ENCODE results near the gene CORO2A. TPM values are rescaled to one million over a fixed set of nuclear protein-coding genes. Genes with fewer than 3 reads are reported as not detected.

CORO2A gene
- polyA plus RNA-seq, 3 donors from 2014 or later, result 1.6 to 2.5 (median 2.1) TPM

GRCh38 chr9:98109052-98109451 lies 83.4 kb downstream of the CORO2A start:
- Mint-ChIP-seq H3K4me1 (peaks cover 68 to 78% of the 10 kb centered on the region in 2 donors), H3K9me3 (no peaks in the 10 kb centered on the region), H3K27me3 (ENCODE audit: low read depth in 3 of 3) (peaks cover 0 to 8% (median 3%) of the 10 kb centered on the region in 3 donors), H3K27ac (peak overlapping the region; percentile 87 to 99 (median 98)), H3K36me3 (peaks cover 29 to 37% (median 33%) of the 10 kb centered on the region in 3 donors), H3K4me3 (peak overlapping the region in 3 of 5 donors; percentile 18 to 79 (median 18))
- no peak for DNase-seq

- H3K9me3 Mint-ChIP-seq, result no peaks in the 10 kb centered on the region
- H3K27ac Mint-ChIP-seq, result peak overlapping the region; percentile 87 to 99 (median 98)
- H3K4me1 Mint-ChIP-seq, result peaks cover 73 to 83% of the 10 kb centered on the region in 2 donors
- peak; percentile 71 to 77 (median 74) for DNase-seq
- H3K4me3 Mint-ChIP-seq, result peak overlapping the region; percentile 33 to 80 (median 79)
- peaks cover 29 to 37% (median 33%) of the 10 kb centered on the region in 3 donors for H3K36me3 Mint-ChIP-seq
- peaks cover 0 to 8% (median 3%) of the 10 kb centered on the region in 3 donors for H3K27me3 Mint-ChIP-seq (ENCODE audit: low read depth in 3 of 3)
These were observed 83.9 kb downstream of the CORO2A start for GRCh38 chr9:98108531-98109031.

- Mint-ChIP-seq H3K9me3 (no peaks in the 10 kb centered on the region), H3K4me3 (peak overlapping the region; percentile 33 to 80 (median 55)), H3K36me3 (peaks cover 29 to 37% (median 33%) of the 10 kb centered on the region in 3 donors), H3K27ac (peak overlapping the region; percentile 87 to 99 (median 98)), H3K4me1 (peaks cover 79 to 89% of the 10 kb centered on the region in 2 donors), H3K27me3 (ENCODE audit: low read depth in 3 of 3) (peaks cover 0 to 8% (median 3%) of the 10 kb centered on the region in 3 donors)
- no peak for DNase-seq
These were observed 84.5 kb downstream of the CORO2A start for GRCh38 chr9:98107926-98108325.

GRCh38 chr9:98105006-98105405 lies 87.4 kb downstream of the CORO2A start:
- peak overlapping the region in 1 of 5 donors; percentile 69 for H3K4me3 Mint-ChIP-seq
- peaks cover 96 to 100% of the 10 kb centered on the region in 2 donors for H3K4me1 Mint-ChIP-seq
- peaks cover 6 to 13% (median 7%) of the 10 kb centered on the region in 3 donors for H3K27me3 Mint-ChIP-seq (ENCODE audit: low read depth in 3 of 3)
- H3K9me3 Mint-ChIP-seq, result no peaks in the 10 kb centered on the region
- DNase-seq, result no peak
- peak overlapping the region; percentile 87 to 99 (median 94) for H3K27ac Mint-ChIP-seq
- H3K36me3 Mint-ChIP-seq, result peaks cover 18 to 28% (median 21%) of the 10 kb centered on the region in 3 donors

GRCh38 chr9:98104445-98104881 lies 88.0 kb downstream of the CORO2A start:
- Mint-ChIP-seq H3K4me1 (peaks cover 97 to 100% of the 10 kb centered on the region in 2 donors), H3K27me3 (ENCODE audit: low read depth in 3 of 3) (peaks cover 6 to 13% (median 7%) of the 10 kb centered on the region in 3 donors), H3K27ac (peak overlapping the region; percentile 87 to 97 (median 93)), H3K36me3 (peaks cover 13 to 23% (median 19%) of the 10 kb centered on the region in 3 donors), H3K9me3 (no peaks in the 10 kb centered on the region), H3K4me3 (peak overlapping the region; percentile 44 to 74 (median 69))
- DNase-seq, result peak in 2 of 3 donors; percentile 25 to 38

GRCh38 chr9:98101868-98102273 lies 90.6 kb downstream of the CORO2A start:
- Mint-ChIP-seq H3K27me3 (ENCODE audit: low read depth in 3 of 3) (peaks cover 2 to 8% (median 7%) of the 10 kb centered on the region in 3 donors), H3K9me3 (no peaks in the 10 kb centered on the region), H3K4me3 (peak overlapping the region; percentile 73 to 80 (median 78)), H3K4me1 (peaks cover 86 to 91% of the 10 kb centered on the region in 2 donors), H3K27ac (peak overlapping the region; percentile 87 to 99 (median 96)), H3K36me3 (peaks cover 19 to 20% (median 20%) of the 10 kb centered on the region in 3 donors)
- peak; percentile 89 to 92 (median 90) for DNase-seq

- Mint-ChIP-seq H3K27me3 (ENCODE audit: low read depth in 3 of 3) (peaks cover 6 to 8% (median 7%) of the 10 kb centered on the region in 3 donors), H3K9me3 (no peaks in the 10 kb centered on the region), H3K27ac (peak overlapping the region; percentile 87 to 99 (median 96)), H3K4me3 (peak overlapping the region; percentile 26 to 80 (median 78)), H3K4me1 (peaks cover 85 to 91% of the 10 kb centered on the region in 2 donors), H3K36me3 (peaks cover 17 to 25% (median 23%) of the 10 kb centered on the region in 3 donors)
- DNase-seq, result no peak
These were observed 91.0 kb downstream of the CORO2A start for GRCh38 chr9:98101416-98101815.

GRCh38 chr9:98100456-98100855 lies 92.0 kb downstream of the CORO2A start:
- Mint-ChIP-seq H3K27me3 (ENCODE audit: low read depth in 3 of 3) (peaks cover 6 to 8% (median 7%) of the 10 kb centered on the region in 3 donors), H3K36me3 (peaks cover 17 to 23% (median 20%) of the 10 kb centered on the region in 3 donors), H3K4me3 (peak overlapping the region; percentile 31 to 70 (median 45)), H3K9me3 (no peaks in the 10 kb centered on the region), H3K4me1 (peaks cover 75 to 83% of the 10 kb centered on the region in 2 donors), H3K27ac (peak overlapping the region; percentile 87 to 99 (median 96))
- no peak for DNase-seq

GRCh38 chr9:98099898-98100297 lies 92.5 kb downstream of the CORO2A start:
- H3K27ac Mint-ChIP-seq, result peak overlapping the region; percentile 87 to 99 (median 96)
- peaks cover 17 to 27% (median 20%) of the 10 kb centered on the region in 3 donors for H3K36me3 Mint-ChIP-seq
- peaks cover 6 to 8% (median 7%) of the 10 kb centered on the region in 3 donors for H3K27me3 Mint-ChIP-seq (ENCODE audit: low read depth in 3 of 3)
- peaks cover 71 to 78% of the 10 kb centered on the region in 2 donors for H3K4me1 Mint-ChIP-seq
- DNase-seq, result no peak
- H3K4me3 Mint-ChIP-seq, result peak overlapping the region; percentile 31 to 70 (median 45)
- H3K9me3 Mint-ChIP-seq, result no peaks in the 10 kb centered on the region

- DNase-seq, result no peak
- no peaks in the 10 kb centered on the region for H3K9me3 Mint-ChIP-seq
- peaks cover 16 to 26% (median 19%) of the 10 kb centered on the region in 3 donors for H3K36me3 Mint-ChIP-seq
- H3K4me1 Mint-ChIP-seq, result peaks cover 65 to 72% of the 10 kb centered on the region in 2 donors
- peak overlapping the region; percentile 87 to 99 (median 96) for H3K27ac Mint-ChIP-seq
- H3K4me3 Mint-ChIP-seq, result peak overlapping the region in 1 of 5 donors; percentile 70
- peaks cover 6 to 7% (median 7%) of the 10 kb centered on the region in 3 donors for H3K27me3 Mint-ChIP-seq (ENCODE audit: low read depth in 3 of 3)
These were observed 93.1 kb downstream of the CORO2A start for GRCh38 chr9:98099346-98099745.

GRCh38 chr9:98097836-98098235 lies 94.6 kb downstream of the CORO2A start:
- Mint-ChIP-seq H3K27ac (peak overlapping the region in 5 of 6 donors; percentile 12 to 98 (median 69)), H3K9me3 (no peaks in the 10 kb centered on the region), H3K27me3 (ENCODE audit: low read depth in 3 of 3) (peaks cover 6 to 8% (median 7%) of the 10 kb centered on the region in 3 donors), H3K4me3 (peak overlapping the region in 1 of 5 donors; percentile 10), H3K36me3 (peaks cover 23 to 32% (median 26%) of the 10 kb centered on the region in 3 donors), H3K4me1 (peaks cover 54 to 62% of the 10 kb centered on the region in 2 donors)
- DNase-seq, result no peak

GRCh38 chr9:98096091-98096490 lies 96.3 kb downstream of the CORO2A start:
- Mint-ChIP-seq H3K9me3 (no peaks in the 10 kb centered on the region), H3K4me3 (no peak overlapping the region), H3K27me3 (ENCODE audit: low read depth in 3 of 3) (peaks cover 0 to 6% (median 5%) of the 10 kb centered on the region in 3 donors), H3K36me3 (peaks cover 25 to 36% (median 27%) of the 10 kb centered on the region in 3 donors), H3K27ac (peak overlapping the region in 2 of 6 donors; percentile 49 to 80), H3K4me1 (peaks cover 37 to 48% of the 10 kb centered on the region in 2 donors)
- no peak for DNase-seq

- Mint-ChIP-seq H3K9me3 (no peaks in the 10 kb centered on the region), H3K27ac (peak overlapping the region in 1 of 6 donors; percentile 83), H3K4me3 (no peak overlapping the region), H3K27me3 (ENCODE audit: low read depth in 3 of 3) (peaks cover 0 to 6% (median 5%) of the 10 kb centered on the region in 3 donors), H3K4me1 (peaks cover 30 to 41% of the 10 kb centered on the region in 2 donors), H3K36me3 (peaks cover 25 to 36% (median 30%) of the 10 kb centered on the region in 3 donors)
- DNase-seq, result no peak
These were observed 97.0 kb downstream of the CORO2A start for GRCh38 chr9:98095401-98095800.

GRCh38 chr9:98094851-98095250 lies 97.6 kb downstream of the CORO2A start:
- Mint-ChIP-seq H3K27ac (no peak overlapping the region), H3K36me3 (peaks cover 30 to 40% (median 35%) of the 10 kb centered on the region in 3 donors), H3K9me3 (no peaks in the 10 kb centered on the region), H3K4me3 (no peak overlapping the region), H3K27me3 (ENCODE audit: low read depth in 3 of 3) (peaks cover 0 to 6% (median 5%) of the 10 kb centered on the region in 3 donors), H3K4me1 (peaks cover 26 to 41% of the 10 kb centered on the region in 2 donors)
- no peak for DNase-seq

Data from immature natural killer cell (primary cell).